T-helper 1 cell (primary cell): ENCODE measurements around the gene TSR1.

Experiments used
- DNase-seq, 5 donors: peaks; one replicate each; pipeline ENCODE4 v3.0.0-alpha.2; 2012 to 2020

Gene TSR1

DNA sequence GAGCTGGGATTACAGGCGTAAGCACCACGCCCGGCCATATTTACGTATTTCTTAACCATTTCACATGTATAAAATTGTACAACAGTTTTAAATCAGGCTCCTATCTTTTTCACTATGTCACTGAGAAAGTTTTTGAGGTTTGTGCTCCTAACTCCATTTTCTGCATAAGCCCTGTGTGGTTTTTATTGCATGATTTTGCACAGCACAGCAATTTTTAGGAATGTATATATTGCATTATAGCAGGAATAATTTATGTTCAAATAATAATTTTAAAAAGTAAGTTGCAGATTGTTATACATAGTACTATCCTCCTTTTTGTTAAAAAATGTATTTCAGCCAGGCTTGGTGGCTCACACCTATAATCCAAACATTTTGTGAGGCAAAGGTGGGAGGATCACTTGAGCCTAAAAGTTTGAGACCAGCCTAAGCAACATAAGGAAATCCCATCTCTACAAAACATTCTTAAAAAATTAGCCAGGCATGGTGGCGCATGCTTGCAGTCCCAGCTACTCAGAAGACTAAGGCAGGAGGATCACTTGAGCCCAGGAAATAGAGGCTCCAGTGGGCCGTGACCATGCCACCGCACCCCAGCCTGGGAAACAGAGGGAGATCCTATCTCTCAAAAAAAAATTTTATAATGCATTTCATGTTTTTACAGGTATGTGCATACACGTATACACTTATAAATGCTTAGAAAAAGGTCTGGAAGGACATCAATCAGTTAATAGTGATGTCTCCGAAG is 58.7 kb downstream of the TSR1 start:
- no peak for DNase-seq

DNA sequence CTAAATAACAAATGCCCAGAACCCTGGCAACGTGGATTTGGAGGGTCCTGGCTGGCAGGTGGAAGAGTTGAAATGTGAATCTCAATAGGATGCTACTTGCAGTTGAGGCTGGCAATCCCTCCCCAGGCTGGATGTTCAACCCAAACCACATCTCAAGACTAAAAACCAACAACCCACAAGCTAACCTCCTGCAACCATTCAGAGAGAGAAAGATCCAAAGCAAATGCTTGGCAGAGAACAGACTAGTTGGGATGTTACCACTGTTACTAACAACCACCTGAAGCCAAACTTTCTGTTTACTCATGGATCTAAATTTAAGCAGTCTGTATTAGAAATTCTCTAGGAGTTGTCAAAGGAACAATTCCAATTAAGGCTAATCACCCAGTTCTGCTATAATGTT is 60.5 kb downstream of the TSR1 start:
- no peak for DNase-seq

DNA sequence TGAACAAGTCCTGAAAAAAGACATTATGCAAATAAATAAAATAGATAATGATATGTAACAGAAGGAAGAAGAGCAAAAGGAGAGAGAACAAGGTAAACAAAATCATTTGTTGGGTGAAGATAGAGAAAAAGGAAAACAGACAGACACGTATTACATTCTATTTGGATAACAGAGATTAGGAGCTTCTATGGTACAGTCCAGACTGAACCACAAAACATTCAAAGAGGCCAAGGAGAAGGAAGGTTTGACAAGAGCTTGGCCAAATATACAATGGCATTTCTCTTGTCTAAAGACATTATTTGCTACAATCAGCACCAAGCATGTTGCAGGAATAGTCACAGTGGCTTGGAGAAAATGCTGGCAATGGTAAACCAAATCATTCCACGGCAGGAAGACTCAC is 61.8 kb downstream of the TSR1 start:
- DNase-seq, result no peak
